ENCODE results near the gene NDUFB2.
A peak's percentile ranks its signal among the peaks of the same experiment; 100 is the strongest.
"Not testable (repeated sequence)": the region's sequence is repeated elsewhere in the genome, so short reads cannot be mapped to it uniquely, and the experiment has no call there.

Gene NDUFB2

GRCh38 chr7:140689199-140690152, 7.0 kb upstream of the NDUFB2 start:
- DNase-seq (ENCODE audit: low read depth in 2 of 2, low spot score in 1 of 2) = no peak

DNA sequence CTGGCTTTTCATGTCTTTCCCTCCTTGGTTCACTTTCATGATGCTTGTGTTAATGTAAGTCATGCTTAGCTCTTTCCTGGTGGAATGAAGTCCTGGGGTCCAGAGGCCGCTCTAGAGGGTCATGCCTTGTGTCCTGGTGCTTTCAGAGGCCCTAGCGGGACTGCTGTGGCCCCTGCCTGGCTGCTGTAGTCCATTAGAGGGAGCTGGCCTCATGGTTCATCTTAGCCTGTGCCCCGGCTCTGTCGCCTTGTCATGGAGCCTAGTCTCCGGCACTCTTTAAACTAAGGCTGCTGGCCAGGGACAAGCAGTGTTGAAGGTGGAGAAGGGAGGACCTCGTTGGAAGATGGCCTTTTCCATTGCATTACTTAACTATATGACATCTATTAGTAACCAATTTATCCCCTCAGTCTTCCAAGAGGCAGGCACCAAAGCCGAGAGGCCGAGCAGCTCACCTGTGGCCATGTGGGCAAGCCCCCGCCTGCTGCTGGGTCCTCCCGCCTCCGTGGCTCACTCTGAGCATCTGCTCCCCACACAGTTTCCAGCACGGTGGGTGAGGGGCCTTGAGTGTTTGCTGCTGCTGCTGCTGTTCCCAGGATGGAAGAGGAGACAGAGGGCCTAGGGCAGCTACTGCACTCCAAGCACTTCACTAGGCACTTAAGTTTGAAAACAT, 5.0 kb upstream of the NDUFB2 start:
- no peak for DNase-seq (ENCODE audit: low read depth in 2 of 2, low spot score in 1 of 2)

DNA sequence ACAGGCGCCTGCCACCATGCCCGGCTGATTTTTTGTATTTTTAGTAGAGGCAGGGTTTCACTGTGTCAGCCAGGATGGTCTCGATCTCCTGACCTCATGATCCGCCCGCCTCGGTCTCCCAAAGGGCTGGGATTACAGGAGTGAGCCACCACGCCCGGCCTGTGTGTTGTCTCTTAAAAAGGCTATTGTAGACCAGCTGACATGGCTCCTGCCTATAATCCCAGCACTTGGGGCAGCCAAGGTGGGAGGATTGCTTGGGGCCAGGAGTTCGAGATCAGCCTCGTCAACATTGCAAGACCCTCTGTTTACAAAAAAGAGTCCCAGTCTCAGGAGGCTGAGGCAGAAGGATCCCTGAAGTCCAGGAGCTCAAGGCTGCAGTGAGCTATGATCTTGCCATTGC, 2.7 kb upstream of the NDUFB2 start:
- DNase-seq (ENCODE audit: low read depth in 2 of 2, low spot score in 1 of 2) = not testable (repeated sequence)

GRCh38 chr7:140694592-140694991, 1.9 kb upstream of the NDUFB2 start:
- no peak for DNase-seq (ENCODE audit: low read depth in 2 of 2, low spot score in 1 of 2)

DNA sequence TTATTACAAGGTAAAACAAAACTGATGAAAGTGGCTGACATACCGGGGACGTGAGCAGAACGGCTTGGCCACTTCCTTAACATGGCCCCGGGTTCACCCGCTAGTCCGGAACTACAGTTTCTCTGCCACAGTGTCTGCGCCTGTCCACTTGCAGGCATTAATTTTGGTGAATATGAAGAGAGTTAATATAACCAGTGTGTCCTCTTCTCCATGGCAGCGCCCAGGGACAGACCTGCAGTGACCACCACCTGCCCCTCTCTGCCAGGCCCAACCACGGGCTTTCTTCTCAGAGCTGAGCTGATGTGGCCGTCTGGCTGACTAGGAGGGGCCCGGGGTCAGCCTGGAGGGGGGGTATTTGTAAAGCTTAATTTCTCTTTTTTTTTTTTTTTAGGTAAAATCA, 1.1 kb upstream of the NDUFB2 start:
- no peak for DNase-seq (ENCODE audit: low read depth in 2 of 2, low spot score in 1 of 2)

- peak; percentile 87 to 89 for DNase-seq (ENCODE audit: low read depth in 2 of 2, low spot score in 1 of 2)
Measured at GRCh38 chr7:140696024-140696679, 356 bp upstream of the NDUFB2 start.

DNA sequence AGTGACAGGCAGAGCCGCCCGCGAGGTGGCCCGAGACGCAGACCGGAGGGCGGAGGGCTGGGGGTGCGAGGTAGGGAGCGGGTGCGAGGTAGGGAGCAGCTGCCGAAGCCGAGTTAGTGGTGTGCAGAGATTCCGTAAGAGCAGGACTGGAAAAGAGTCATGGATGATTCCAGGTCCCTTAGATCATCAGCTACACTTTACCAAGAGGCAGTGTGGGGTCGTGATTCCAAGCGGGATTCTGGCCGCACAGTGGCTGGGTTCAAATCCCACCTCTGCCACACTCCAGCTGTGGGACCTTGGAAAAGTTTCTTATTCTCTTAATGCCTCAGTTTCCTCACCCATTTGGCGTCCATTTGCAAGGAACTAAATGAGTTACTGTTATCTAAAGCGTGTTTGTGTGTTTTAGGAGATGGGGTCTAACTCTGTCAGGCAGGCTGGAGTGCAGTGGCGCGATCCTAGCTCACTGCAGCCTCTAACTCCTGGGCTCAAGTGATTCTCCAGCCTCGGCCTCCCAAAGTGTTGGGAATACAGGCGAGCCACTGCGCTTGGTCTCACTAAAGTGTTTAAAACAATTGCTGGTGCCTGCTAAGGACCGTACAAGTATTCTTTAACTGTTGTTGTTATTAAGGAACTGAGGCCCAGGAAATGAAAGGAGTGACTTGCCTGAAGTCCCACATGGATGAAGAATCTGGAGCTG, 1.1 kb downstream of the NDUFB2 start:
- no peak for DNase-seq (ENCODE audit: low read depth in 2 of 2, low spot score in 1 of 2)

DNA sequence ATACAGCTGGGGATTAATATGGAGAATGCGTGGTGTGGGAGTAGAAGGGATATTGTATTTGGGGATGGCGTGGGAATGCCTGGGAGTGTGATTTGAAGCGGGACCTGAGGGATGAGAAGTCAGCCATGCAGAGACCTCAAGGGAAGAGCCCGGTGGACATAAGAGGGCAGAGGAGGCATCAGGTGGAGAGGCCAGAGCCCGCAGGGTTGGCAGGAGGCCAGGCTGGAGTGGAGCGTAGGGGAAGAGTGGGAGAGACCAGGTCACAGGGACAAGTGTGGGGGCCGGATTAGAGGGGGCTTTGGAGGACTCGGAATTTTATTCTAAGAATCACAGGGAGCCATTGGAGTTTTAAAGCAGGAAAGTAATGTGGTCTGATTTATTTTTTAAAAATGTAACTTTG, 2.0 kb downstream of the NDUFB2 start:
- DNase-seq (ENCODE audit: low read depth in 2 of 2, low spot score in 1 of 2) = no peak

DNA sequence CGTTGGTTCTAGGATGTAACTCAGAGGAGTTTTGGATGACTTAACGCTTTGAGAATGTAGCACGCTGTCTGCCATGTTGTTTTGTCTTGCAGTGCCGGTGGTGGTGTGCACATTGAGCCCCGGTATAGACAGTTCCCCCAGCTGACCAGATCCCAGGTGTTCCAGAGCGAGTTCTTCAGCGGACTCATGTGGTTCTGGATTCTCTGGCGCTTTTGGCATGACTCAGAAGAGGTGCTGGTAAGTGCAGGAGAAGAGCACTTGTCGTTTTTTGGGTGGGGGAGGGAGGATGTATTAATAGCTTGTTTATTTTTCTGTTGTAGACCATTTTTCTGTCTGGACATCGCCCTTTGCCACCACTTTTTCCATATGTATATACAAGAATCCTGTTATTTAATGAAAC, 6.3 kb downstream of the NDUFB2 start:
- DNase-seq (ENCODE audit: low read depth in 2 of 2, low spot score in 1 of 2) = no peak

GRCh38 chr7:140704205-140704604, 7.7 kb downstream of the NDUFB2 start:
- no peak for DNase-seq (ENCODE audit: low read depth in 2 of 2, low spot score in 1 of 2)

DNA sequence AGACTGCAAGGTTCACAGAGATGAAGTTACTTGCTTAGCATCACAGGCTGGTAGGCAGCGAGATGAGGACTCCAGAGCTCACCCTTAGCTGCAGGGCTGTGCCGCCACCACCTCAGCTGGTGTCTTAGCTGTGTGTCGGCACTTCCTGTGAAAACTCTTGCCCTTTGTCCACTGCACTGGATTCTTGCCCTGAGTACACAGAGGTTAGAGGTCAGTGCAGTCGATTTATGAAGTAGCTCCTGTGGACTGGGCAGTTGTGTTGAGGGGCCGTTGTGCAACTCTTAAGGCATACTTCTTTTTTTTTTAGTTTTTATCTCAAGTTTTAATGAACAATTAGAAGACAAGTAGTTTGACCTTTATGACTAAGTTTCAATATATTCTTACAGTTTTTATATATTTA, 10.6 kb downstream of the NDUFB2 start:
- DNase-seq (ENCODE audit: low read depth in 2 of 2, low spot score in 1 of 2) = no peak

GRCh38 chr7:140708764-140709163, 12.3 kb downstream of the NDUFB2 start:
- DNase-seq (ENCODE audit: low read depth in 2 of 2, low spot score in 1 of 2) = not testable (repeated sequence)

DNA sequence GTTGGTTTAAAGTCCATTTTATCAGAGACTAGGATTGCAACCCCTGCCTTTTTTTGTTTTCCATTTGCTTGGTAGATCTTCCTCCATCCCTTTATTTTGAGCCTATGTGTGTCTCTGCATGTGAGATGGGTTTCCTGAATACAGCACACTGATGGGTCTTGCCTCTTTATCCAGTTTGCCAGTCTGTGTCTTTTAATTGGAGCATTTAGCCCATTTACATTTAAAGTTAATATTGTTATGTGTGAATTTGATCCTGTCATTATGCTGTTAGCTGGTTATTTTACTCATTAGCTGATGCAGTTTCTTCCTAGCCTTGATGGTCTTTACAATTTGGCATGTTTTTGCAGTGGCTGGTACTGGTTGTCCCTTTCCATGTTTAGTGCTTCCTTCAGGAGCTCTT, 15.9 kb downstream of the NDUFB2 start:
- DNase-seq (ENCODE audit: low read depth in 2 of 2, low spot score in 1 of 2) = not testable (repeated sequence)

GRCh38 chr7:140714331-140715040, 18.0 kb downstream of the NDUFB2 start:
- DNase-seq (ENCODE audit: low read depth in 2 of 2, low spot score in 1 of 2) = no peak

- DNase-seq (ENCODE audit: low read depth in 2 of 2, low spot score in 1 of 2) = no peak
Measured at GRCh38 chr7:140719721-140720120, 23.2 kb downstream of the NDUFB2 start.

- no peak for DNase-seq (ENCODE audit: low read depth in 2 of 2, low spot score in 1 of 2)
Measured at GRCh38 chr7:140722254-140722653, 25.7 kb downstream of the NDUFB2 start.

- DNase-seq (ENCODE audit: low read depth in 2 of 2, low spot score in 1 of 2) = no peak
Measured at GRCh38 chr7:140723006-140723405, 26.5 kb downstream of the NDUFB2 start.

GRCh38 chr7:140723574-140723973, 27.1 kb downstream of the NDUFB2 start:
- no peak for DNase-seq (ENCODE audit: low read depth in 2 of 2, low spot score in 1 of 2)

- no peak for DNase-seq (ENCODE audit: low read depth in 2 of 2, low spot score in 1 of 2)
Measured at GRCh38 chr7:140724706-140725105, 28.2 kb downstream of the NDUFB2 start.

DNA sequence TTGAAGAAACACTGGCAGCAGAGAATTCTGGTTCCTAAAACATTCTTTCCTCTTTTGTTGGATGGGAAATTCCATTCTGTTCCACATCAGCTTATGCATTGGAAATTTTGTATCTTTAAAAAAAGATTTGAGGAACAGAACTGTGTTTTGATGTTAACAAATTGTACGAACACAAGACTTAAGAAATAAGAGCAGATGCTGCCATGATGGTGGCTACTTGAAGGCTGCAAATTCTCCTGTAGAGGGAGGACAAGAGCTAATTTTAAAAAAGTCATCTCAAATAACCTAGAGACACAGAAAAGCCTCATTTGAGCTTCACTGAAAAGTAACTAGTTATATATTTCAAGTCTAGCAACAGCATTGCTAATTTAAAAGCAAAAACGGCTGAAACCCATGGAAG, 29.8 kb downstream of the NDUFB2 start:
- no peak for DNase-seq (ENCODE audit: low read depth in 2 of 2, low spot score in 1 of 2)

DNA sequence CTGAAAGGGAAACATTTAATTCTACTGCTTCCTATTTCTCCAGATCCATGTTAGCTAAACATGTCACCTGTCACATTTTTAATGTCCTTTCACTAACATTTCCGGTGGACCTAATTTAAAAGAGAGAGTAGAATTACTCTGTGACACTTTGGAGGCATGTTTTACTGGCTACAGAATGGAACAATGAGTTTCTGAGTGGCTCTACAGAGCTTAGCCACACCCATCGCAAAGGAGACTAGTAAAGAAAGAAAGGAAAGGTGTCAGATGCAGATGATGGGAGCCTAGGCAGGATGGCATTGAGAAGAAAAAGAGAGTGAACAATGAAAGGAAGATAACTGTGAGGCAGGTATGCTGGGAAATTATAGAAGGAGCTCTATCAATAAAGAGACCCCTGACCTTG, 35.9 kb downstream of the NDUFB2 start:
- DNase-seq (ENCODE audit: low read depth in 2 of 2, low spot score in 1 of 2) = no peak
